H1 (cell line): ENCODE measurements around the gene HPCAL4. TPM values are rescaled to one million over a fixed set of nuclear protein-coding genes. Genes with fewer than 3 reads are reported as not detected.

ENCODE experiments used
- CTCF ChIA-PET: fragments of 300-600 bp; sonication (Branson Sonifier 250); formaldehyde crosslinking; loops from one replicate; lab custom pipeline; 2021; ENCODE audit not compliant: partially characterized antibody; lab: Charles Lee
- POLR2A ChIA-PET: fragments of 300-600 bp; sonication (Branson Sonifier 250); formaldehyde crosslinking; loops from one replicate; lab custom pipeline; 2021; ENCODE audit warnings: inconsistent platforms; ENCODE audit not compliant: partially characterized antibody; lab: Charles Lee
- DNase-seq, 2 experiments: peaks; one replicate each; pipeline versions ENCODE4 v3.0.0 to v3.0.0-alpha.2; 2010 to 2022; ENCODE audit warnings: low spot score in 2 of 2, low read depth in 1 of 2, mixed read lengths in 1 of 2
- FAIRE-seq: peaks from 2 replicates; lab custom pipeline; 2011; peaks lifted over from hg19 to GRCh38; lab: Jason Lieb, UNC
- H2AFZ ChIP-seq: 2 replicates; pipeline ENCODE4 v1.8.1; 2012; ENCODE audit warnings: low read length, inconsistent platforms
- H2AK5ac ChIP-seq: 2 replicates; pipeline ENCODE4 v1.6.1; 2013; ENCODE audit warnings: low read depth, low read length
- H2BK120ac ChIP-seq: replicated peaks from 2 replicates; pipeline ENCODE3; 2013; ENCODE audit warnings: low read depth, low read length, inconsistent platforms
- H2BK12ac ChIP-seq: 2 replicates; pipeline ENCODE4 v1.6.1; 2013; ENCODE audit warnings: low read depth, low read length
- H2BK15ac ChIP-seq: 2 replicates; pipeline ENCODE4 v1.6.1; 2013; ENCODE audit warnings: low read length
- H2BK20ac ChIP-seq: 2 replicates; pipeline ENCODE4 v1.6.1; 2013; ENCODE audit warnings: low read length
- H2BK5ac ChIP-seq: 2 replicates; pipeline ENCODE4 v1.6.1; 2013; ENCODE audit warnings: low read depth, low read length
- H3K14ac ChIP-seq: 2 replicates; pipeline ENCODE4 v1.6.1; 2013; ENCODE audit warnings: inconsistent platforms; ENCODE audit not compliant: insufficient read length
- H3K18ac ChIP-seq: 2 replicates; pipeline ENCODE4 v1.6.1; 2013; ENCODE audit warnings: low read length; ENCODE audit errors: extremely low read depth
- H3K23ac ChIP-seq: 2 replicates; pipeline ENCODE4 v1.6.1; 2013; ENCODE audit warnings: inconsistent platforms; ENCODE audit not compliant: insufficient read length
- H3K23me2 ChIP-seq: 2 replicates; pipeline ENCODE4 v1.6.1; 2013; ENCODE audit warnings: low read depth, low read length
- H3K27ac ChIP-seq: 2 replicates; pipeline ENCODE4 v1.6.1; 2011; ENCODE audit warnings: low read depth, low read length, inconsistent platforms
- H3K27me3 ChIP-seq, 4 experiments: replicated peaks in 1 of 4; 1 replicate in 1 of 4; 2 replicates in 3 of 4; pipeline versions ENCODE4 v1.6.1 to v1.8.1; 2011 to 2013; ENCODE audit warnings: low read length in 3 of 4, mild to moderate bottlenecking in 3 of 4, inconsistent platforms in 2 of 4, mixed read lengths in 2 of 4, moderate library complexity in 1 of 4; ENCODE audit not compliant: control insufficient read depth in 3 of 4, insufficient read depth in 3 of 4; ENCODE audit errors: extremely low read depth in 1 of 4
- H3K36me3 ChIP-seq, 4 experiments: 2 replicates each; pipeline versions ENCODE4 v1.6.1 to v1.8.1; 2011 to 2013; ENCODE audit warnings: mild to moderate bottlenecking in 4 of 4, low read length in 3 of 4, moderate library complexity in 2 of 4, control low read depth in 1 of 4, inconsistent platforms in 1 of 4; ENCODE audit not compliant: insufficient read depth in 4 of 4, control insufficient read depth in 2 of 4
- H3K4ac ChIP-seq: replicated peaks from 2 replicates; pipeline ENCODE3; 2013; ENCODE audit warnings: low read length, low read depth, mixed read lengths, inconsistent platforms; ENCODE audit not compliant: insufficient read length
- H3K4me1 ChIP-seq, 4 experiments: replicated peaks in 1 of 4; 1 replicate in 1 of 4; 2 replicates in 3 of 4; pipeline versions ENCODE4 v1.6.1 to v1.8.1; 2011 to 2013; ENCODE audit warnings: low read length in 3 of 4, inconsistent platforms in 2 of 4, mixed read lengths in 1 of 4; ENCODE audit not compliant: insufficient read depth in 4 of 4, control insufficient read depth in 3 of 4
- H3K4me2 ChIP-seq, 2 experiments: 2 replicates each; pipeline versions ENCODE4 v1.6.1 to v1.8.1; 2011 to 2013; ENCODE audit warnings: low read depth in 2 of 2, low read length in 2 of 2, control low read depth in 1 of 2, inconsistent platforms in 1 of 2, mild to moderate bottlenecking in 1 of 2; ENCODE audit not compliant: insufficient read depth in 1 of 2
- H3K4me3 ChIP-seq, 4 experiments: fragments of 200-600, 300-600 bp in 1 of 4; sonication (generic), shearing (Covaris generic), sonication (Bioruptor Twin) in 1 of 4; 2 replicates each; pipeline versions ENCODE4 v1.5.1 to v1.8.1; 2011 to 2016; ENCODE audit warnings: low read length in 4 of 4, low read depth in 3 of 4, control low read depth in 2 of 4, inconsistent platforms in 2 of 4, mild to moderate bottlenecking in 2 of 4, mixed read lengths in 1 of 4, moderate library complexity in 1 of 4; ENCODE audit not compliant: insufficient read depth in 2 of 4; ENCODE audit errors: extremely low read depth in 1 of 4
- H3K56ac ChIP-seq: replicated peaks from 2 replicates; pipeline ENCODE3; 2013; ENCODE audit warnings: low read depth, mild to moderate bottlenecking, mixed read lengths, low read length, inconsistent platforms; ENCODE audit not compliant: insufficient read length
- H3K79me1 ChIP-seq: 2 replicates; pipeline ENCODE4 v1.6.1; 2013; ENCODE audit warnings: low read depth, low read length, control low read depth
- H3K79me2 ChIP-seq, 2 experiments: 2 replicates each; pipeline versions ENCODE4 v1.6.1 to v1.8.1; 2012 to 2013; ENCODE audit warnings: low read length in 2 of 2, mild to moderate bottlenecking in 2 of 2, inconsistent platforms in 1 of 2; ENCODE audit not compliant: insufficient read depth in 2 of 2, control insufficient read depth in 1 of 2
- H3K9ac ChIP-seq, 4 experiments: replicated peaks in 1 of 4; 1 replicate in 1 of 4; 2 replicates in 3 of 4; pipeline versions ENCODE4 v1.6.1 to v1.8.1; 2011 to 2013; ENCODE audit warnings: low read depth in 3 of 4, low read length in 3 of 4, control low read depth in 2 of 4, mild to moderate bottlenecking in 2 of 4, moderate library complexity in 2 of 4, inconsistent platforms in 1 of 4; ENCODE audit errors: extremely low read depth in 1 of 4
- H3K9me3 ChIP-seq, 2 experiments: 2 replicates each; pipeline versions ENCODE4 v1.6.1 to v1.8.1; 2012 to 2013; ENCODE audit warnings: mild to moderate bottlenecking in 2 of 2, moderate library complexity in 2 of 2, control low read depth in 1 of 2, inconsistent platforms in 1 of 2, low read depth in 1 of 2, low read length in 1 of 2, mixed read lengths in 1 of 2; ENCODE audit not compliant: insufficient read depth in 2 of 2
- H4K20me1 ChIP-seq, 2 experiments: replicated peaks in 1 of 2; 2 replicates each; pipeline versions ENCODE3 to v1.8.1; 2011 to 2013; ENCODE audit warnings: inconsistent platforms in 2 of 2, low read length in 2 of 2, mild to moderate bottlenecking in 1 of 2; ENCODE audit not compliant: insufficient read depth in 2 of 2, control insufficient read depth in 1 of 2
- H4K5ac ChIP-seq: 2 replicates; pipeline ENCODE4 v1.6.1; 2013; ENCODE audit warnings: low read length, low read depth, mixed read lengths, inconsistent platforms; ENCODE audit not compliant: insufficient read length
- H4K8ac ChIP-seq: 2 replicates; pipeline ENCODE4 v1.8.0; 2013; ENCODE audit warnings: mild to moderate bottlenecking, moderate library complexity, low read length, inconsistent platforms; ENCODE audit not compliant: insufficient read depth; ENCODE audit errors: extremely low read depth
- H4K91ac ChIP-seq: replicated peaks from 2 replicates; pipeline ENCODE3; 2013; ENCODE audit warnings: low read length, mixed read lengths, inconsistent platforms; ENCODE audit not compliant: insufficient read length
- ATF2 ChIP-seq: IDR thresholded peaks from 2 replicates; pipeline ENCODE4 v1.6.1; 2012; ENCODE audit warnings: low read length, inconsistent platforms
- BCL11A ChIP-seq, 2 experiments: IDR thresholded peaks; one replicate each; pipeline ENCODE4 v1.6.1; 2011; ENCODE audit warnings: low read depth in 2 of 2, low read length in 2 of 2, mild to moderate bottlenecking in 2 of 2
- CHD1 ChIP-seq: IDR thresholded peaks from 2 replicates; pipeline ENCODE4 v1.6.1; 2012; ENCODE audit warnings: low read depth, low read length, improper control_type of control experiment
- EGR1 ChIP-seq: IDR thresholded peaks from 2 replicates; pipeline ENCODE4 v1.6.1; 2011; ENCODE audit warnings: low read depth, low read length, borderline replicate concordance
- JUN ChIP-seq: IDR thresholded peaks from 2 replicates; pipeline ENCODE4 v1.6.1; 2011; ENCODE audit warnings: low read depth, mild to moderate bottlenecking, improper control_type of control experiment, low read length
- KDM4A ChIP-seq: IDR thresholded peaks from one replicate; pipeline ENCODE4 v1.7.1; 2012; ENCODE audit warnings: low read depth, mild to moderate bottlenecking, moderate library complexity, low read length, inconsistent platforms; ENCODE audit not compliant: severe bottlenecking
- MAFK ChIP-seq: IDR thresholded peaks from 2 replicates; pipeline ENCODE4 v1.6.1; 2012; ENCODE audit warnings: low read depth, mild to moderate bottlenecking, improper control_type of control experiment, low read length
- NRF1 ChIP-seq: IDR thresholded peaks from 2 replicates; pipeline ENCODE4 v1.6.1; 2011; ENCODE audit warnings: mild to moderate bottlenecking, low read depth, low read length, improper control_type of control experiment
- PHF8 ChIP-seq: fragments of 200-600 bp; sonication (generic); conservative IDR thresholded peaks from 2 replicates; pipeline ENCODE4 v1.7.1; 2012; ENCODE audit warnings: low read depth, mild to moderate bottlenecking, inconsistent platforms, low read length, moderate library complexity
- POLR2A ChIP-seq, 2 experiments: IDR thresholded peaks; 1 replicate in 1 of 2; 2 replicates in 1 of 2; pipeline ENCODE4 v1.6.1; 2011; ENCODE audit warnings: low read depth in 2 of 2, low read length in 2 of 2, mild to moderate bottlenecking in 2 of 2; ENCODE audit errors: control extremely low read depth in 1 of 2
- RAD21 ChIP-seq, 2 experiments: IDR thresholded peaks in 1 of 2; conservative IDR thresholded peaks in 1 of 2; 2 replicates each; pipeline ENCODE4 v1.6.1; 2011; ENCODE audit warnings: low read depth in 2 of 2, low read length in 2 of 2, improper control_type of control experiment in 1 of 2, inconsistent platforms in 1 of 2, mild to moderate bottlenecking in 1 of 2, moderate library complexity in 1 of 2
- SAP30 ChIP-seq: fragments of 300-600 bp; sonication (generic); IDR thresholded peaks from 2 replicates; pipeline ENCODE4 v1.7.1; 2012; ENCODE audit warnings: low read length, moderate library complexity, mild to moderate bottlenecking, inconsistent platforms; ENCODE audit not compliant: insufficient read depth, insufficient replicate concordance
- WGBS, 2 experiments: shearing (Covaris generic) in 1 of 2; methylation state at CpG; one replicate each; pipeline versions ENCODE4 v1.1.6 to v1.1.7; 2013 to 2015; ENCODE audit warnings: low lambda C conversion rate in 2 of 2, mixed read lengths in 2 of 2, inconsistent platforms in 1 of 2, low coverage in 1 of 2, missing lambda C conversion rate in 1 of 2; ENCODE audit not compliant: insufficient replicate concordance in 2 of 2, insufficient coverage in 1 of 2, insufficient read length in 1 of 2; ENCODE audit errors: extremely low coverage in 1 of 2, missing lambda C conversion rate in 1 of 2; 5-methylcytosine and 5-hydroxymethylcytosine counted together
- polyA plus RNA-seq, 7 experiments: library from polyadenylated mRNA; depleted of rRNA in 3 of 7; stranded (reverse) in 5 of 7; unstranded in 2 of 7; fragments of >200 nt in 5 of 7; fragments of 200-250 nt in 2 of 7; gene quantifications; 1 replicate in 5 of 7; 2 replicates in 1 of 7; 4 replicates in 1 of 7; pipeline versions ENCODE4 v1.2.1 to v1.2.3, GENCODE V29; 2011 to 2013; ENCODE audit warnings: missing spikeins in 2 of 7, mixed read lengths in 2 of 7
- total RNA-seq: library from RNA; stranded (reverse); fragmentation: NEBNext Ultra II Directional; extraction: Animal tissue kit (Norgen Biotek cat#: 25700); gene quantifications from 2 replicates; pipeline ENCODE4 v1.2.1, GENCODE V29; 2021

Gene HPCAL4
- total and polyA plus RNA-seq, 2 of the 8 experiments (the other 6 are each of a cell fraction or from before 2014, with no cell fraction given): 0.54 to 0.74 TPM

GRCh38 chr1:39707506-39707905 lies 16.3 kb upstream of the HPCAL4 start:
- H3K36me3 ChIP-seq: no peaks in the 10 kb centered on the region
- H4K20me1 ChIP-seq: peaks cover 9 to 19% of the 10 kb centered on the region in 2 experiments
- no peak overlapping the region for H4K5ac ChIP-seq
- H3K27me3 ChIP-seq: peaks cover 65 to 99% (median 90%) of the 10 kb centered on the region in 4 experiments
- CTCF ChIA-PET: interaction anchor here (3.2 to 8.6 kb wide), 2 partner anchors 13 to 49 kb away, joined by 11 to 46 read pairs; no protein-coding TSS in a partner anchor
- POLR2A ChIA-PET: no interaction called here
- H3K4ac ChIP-seq: no peak overlapping the region
- no peak overlapping the region for H2BK12ac ChIP-seq
- H4K91ac ChIP-seq: no peak overlapping the region
- no peak overlapping the region for H3K18ac ChIP-seq
- no peak overlapping the region for H3K56ac ChIP-seq
- 92% methylated on average over 4 of the region's 4 CpGs; no CpG with 5 or more reads in 1 of the 2 experiments for WGBS, 2 experiments
- no peak overlapping the region for H4K8ac ChIP-seq
- no peaks in the 10 kb centered on the region for H3K79me2 ChIP-seq
- H3K79me1 ChIP-seq: no peaks in the 10 kb centered on the region
- no peak overlapping the region for H2BK15ac ChIP-seq
- H2BK20ac ChIP-seq: no peak overlapping the region
- no peak overlapping the region for H3K4me2 ChIP-seq
- no peak overlapping the region for H2AK5ac ChIP-seq
- H3K4me3 ChIP-seq: no peak overlapping the region
- no peak overlapping the region for H3K14ac ChIP-seq
- no peak for FAIRE-seq
- H3K9me3 ChIP-seq: no peaks in the 10 kb centered on the region
- H2BK120ac ChIP-seq: no peak overlapping the region
- DNase-seq: no peak
- H3K9ac ChIP-seq: no peak overlapping the region
- no peaks in the 10 kb centered on the region for H3K23me2 ChIP-seq
- no peak overlapping the region for H3K23ac ChIP-seq
- peaks cover 3 to 14% (median 4%) of the 10 kb centered on the region in 4 experiments; a peak in 5 of 7 replicates for H3K4me1 ChIP-seq
- no peak overlapping the region for H3K27ac ChIP-seq
- H2AFZ ChIP-seq: no peak overlapping the region
- no peak overlapping the region for H2BK5ac ChIP-seq
- TF ChIP-seq PHF8 (no peak), JUN (no peak), NRF1 (no peak), POLR2A (IDR thresholded peaks at IDR 0.05; ENCODE audit: control extremely low read depth in 1 of 2, low read depth in 2 of 2, low read length in 2 of 2) (no peak), KDM4A (no peak), MAFK (no peak), RAD21 (IDR thresholded peaks at IDR 0.05 in 1 of 2, conservative IDR thresholded peaks at IDR 0.05 in 1 of 2; ENCODE audit: low read depth in 2 of 2, low read length in 2 of 2) (no peak), CHD1 (no peak), SAP30 (no peak), BCL11A (IDR thresholded peaks at IDR 0.05; ENCODE audit: low read depth in 2 of 2, low read length in 2 of 2) (no peak), EGR1 (no peak), ATF2 (no peak)
